GM18499 (cell line): ENCODE measurements around the gene NETO1.

Experiments
- ATAC-seq: cut with Tn5 transposase; IDR thresholded peaks from one replicate; pipeline ENCODE4 v1.9.1; 2021; ENCODE audit warnings: moderate number of reproducible peaks; ENCODE audit not compliant: insufficient read depth, unreplicated experiment

The NETO1 gene, protein sequence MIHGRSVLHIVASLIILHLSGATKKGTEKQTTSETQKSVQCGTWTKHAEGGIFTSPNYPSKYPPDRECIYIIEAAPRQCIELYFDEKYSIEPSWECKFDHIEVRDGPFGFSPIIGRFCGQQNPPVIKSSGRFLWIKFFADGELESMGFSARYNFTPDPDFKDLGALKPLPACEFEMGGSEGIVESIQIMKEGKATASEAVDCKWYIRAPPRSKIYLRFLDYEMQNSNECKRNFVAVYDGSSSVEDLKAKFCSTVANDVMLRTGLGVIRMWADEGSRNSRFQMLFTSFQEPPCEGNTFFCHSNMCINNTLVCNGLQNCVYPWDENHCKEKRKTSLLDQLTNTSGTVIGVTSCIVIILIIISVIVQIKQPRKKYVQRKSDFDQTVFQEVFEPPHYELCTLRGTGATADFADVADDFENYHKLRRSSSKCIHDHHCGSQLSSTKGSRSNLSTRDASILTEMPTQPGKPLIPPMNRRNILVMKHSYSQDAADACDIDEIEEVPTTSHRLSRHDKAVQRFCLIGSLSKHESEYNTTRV

DNA sequence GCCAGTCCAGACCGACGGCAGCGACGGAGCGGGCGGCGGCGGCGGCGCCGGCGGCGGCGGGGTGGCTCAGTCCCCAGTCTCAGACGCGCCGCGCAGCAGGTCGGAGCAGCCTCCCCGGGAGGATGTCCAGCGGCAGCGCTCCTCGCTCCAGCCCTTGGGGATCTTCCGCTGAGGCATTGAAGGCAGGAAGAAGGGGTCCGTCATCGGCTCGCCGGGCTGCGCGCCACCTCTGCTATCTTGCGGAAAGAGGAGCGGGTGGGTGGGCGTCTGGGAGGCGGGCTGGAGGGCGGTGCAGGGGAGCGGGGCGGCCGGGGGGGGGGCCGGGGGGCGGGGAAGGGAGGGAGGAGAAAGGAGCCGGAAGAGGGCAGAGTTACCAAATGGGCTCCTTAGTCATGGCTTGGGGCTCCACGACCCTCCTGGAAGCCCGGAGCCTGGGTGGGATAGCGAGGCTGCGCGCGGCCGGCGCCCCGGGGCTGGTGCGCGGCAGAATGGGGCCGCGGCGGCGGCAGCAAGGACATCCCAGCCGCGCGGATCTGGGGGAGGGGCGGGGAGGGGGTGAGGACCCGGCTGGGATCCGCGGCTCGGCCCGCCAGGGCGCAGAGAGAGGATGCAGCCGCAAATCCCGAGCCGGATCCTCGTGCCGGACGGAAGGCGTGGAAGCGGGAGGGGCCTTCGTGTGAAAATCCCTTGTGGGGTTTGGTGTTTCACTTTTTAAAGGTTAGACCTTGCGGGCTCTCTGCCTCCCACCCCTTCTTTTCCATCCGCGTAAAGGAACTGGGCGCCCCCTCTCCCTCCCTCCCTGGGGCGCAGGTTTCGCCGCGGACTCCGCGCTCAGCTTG lies at the start of gene NETO1:
NETO1 (minus strand) TSS at position 242 of the 839 bp plus-strand sequence. CDS start 696 bp downstream, outside the sequence.
- ATAC-seq, result no peak

DNA sequence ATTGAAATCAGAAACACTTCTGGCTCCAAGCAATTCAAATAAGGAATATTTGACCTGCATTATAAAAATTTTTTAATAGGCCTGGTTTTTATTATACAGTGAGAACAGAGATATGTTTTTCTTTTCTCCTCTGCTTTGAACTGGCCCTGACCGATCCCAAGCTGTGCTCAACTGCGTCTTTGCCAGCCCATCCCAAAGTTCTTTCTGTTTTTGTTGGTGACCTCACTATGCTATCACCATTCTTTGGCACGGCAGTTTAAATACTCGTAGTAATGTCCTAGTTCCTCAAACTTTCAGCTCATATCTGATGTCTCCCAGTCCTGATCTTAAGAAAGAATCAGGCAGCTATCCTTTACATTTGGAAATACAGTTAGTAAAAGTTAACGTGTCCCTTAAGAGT lies 42.3 kb upstream of the NETO1 start:
- ATAC-seq, result no peak

DNA sequence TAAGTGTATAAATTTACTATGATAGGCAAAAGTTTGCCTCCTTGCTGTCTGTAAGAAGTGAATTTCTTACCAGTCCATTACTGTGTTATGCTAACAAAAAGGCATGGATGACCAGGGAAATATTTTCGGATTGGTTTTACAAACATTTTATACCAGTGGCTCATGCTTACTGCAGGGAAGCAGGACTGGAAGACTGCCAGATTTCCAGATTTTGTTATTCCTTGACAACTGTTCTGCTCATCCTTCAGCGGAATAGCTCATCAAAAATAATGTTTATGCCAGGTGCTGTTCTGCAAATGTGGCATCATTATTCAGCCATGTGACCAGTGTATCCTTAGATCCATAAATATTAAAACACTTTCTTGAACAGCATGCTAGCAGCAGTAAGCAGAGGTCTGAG lies 40.4 kb upstream of the NETO1 start:
- ATAC-seq, result no peak

DNA sequence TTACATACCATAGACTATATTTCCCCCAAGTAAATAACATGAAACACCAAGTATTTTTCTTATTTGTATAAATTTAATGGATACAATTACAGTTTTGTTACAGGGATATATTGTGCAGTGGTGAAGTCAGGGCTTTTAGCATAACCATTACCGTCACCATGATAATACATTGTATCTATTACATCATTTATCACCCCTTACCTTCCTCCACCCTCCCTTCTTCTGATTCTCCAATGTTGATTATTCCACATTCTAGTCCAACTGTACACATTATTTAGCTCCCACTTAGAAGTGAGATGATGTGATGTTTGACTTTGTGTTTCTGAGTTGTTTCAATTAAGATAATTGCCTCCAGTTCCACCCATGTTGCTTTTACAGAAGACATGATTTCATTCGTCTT lies 35.2 kb upstream of the NETO1 start:
- ATAC-seq, result no peak

DNA sequence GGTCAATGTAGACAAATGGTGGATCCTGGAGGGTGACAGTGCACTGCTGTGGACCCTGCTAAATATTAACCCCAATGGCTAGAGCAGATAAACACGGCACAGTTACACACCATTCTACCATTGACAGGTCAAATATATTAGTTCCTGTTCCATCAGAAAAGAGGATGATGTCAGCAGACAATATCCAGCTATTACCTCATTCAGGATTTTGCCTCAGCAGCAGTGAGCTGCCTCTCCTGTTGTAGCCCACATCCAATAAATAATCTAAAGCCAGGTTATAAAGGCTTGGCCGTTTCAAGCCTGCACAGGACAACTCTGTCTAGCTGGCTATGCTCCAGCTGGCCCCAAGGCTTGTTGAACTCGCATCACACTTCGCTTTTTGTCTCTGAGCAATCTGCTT lies 31.6 kb upstream of the NETO1 start:
- no peak for ATAC-seq

DNA sequence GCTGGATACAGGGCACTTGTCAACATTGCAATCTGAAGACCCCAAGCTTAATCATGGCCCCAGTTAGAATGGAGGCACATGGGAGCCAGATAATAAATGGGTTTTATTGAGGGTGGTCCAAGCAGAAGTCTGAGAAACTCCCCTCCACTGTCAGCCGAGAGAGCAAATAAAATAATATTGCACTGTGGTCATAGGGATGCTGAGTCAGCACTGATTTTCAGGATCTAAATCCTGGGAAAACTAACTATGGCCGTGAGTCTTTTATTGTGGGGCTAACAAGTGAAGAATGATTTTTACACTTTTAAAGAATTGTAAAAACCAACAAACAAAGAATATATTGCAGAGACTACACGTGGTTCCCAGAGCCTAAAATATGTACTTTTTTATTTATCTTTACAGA lies 31.1 kb upstream of the NETO1 start:
- ATAC-seq, result no peak

DNA sequence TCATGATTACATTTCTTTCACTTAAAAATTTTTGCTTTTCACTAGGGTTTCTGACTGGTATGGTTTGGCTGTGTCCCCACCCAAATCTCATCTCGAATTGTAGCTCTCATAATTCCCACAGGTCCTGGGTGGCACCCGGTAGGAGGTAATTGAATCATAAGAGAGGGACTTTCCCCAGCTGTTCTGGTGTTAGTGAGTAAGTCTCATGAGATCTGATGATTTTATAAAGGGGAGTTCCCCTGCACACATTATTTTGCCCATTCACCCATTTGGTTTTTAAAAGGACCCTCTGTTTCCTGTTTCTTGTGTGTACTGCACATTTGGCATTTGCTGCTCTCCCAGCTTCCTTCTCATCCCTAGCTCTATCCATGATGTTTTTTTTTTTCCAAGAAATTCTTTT lies 27.8 kb upstream of the NETO1 start:
- no peak for ATAC-seq

DNA sequence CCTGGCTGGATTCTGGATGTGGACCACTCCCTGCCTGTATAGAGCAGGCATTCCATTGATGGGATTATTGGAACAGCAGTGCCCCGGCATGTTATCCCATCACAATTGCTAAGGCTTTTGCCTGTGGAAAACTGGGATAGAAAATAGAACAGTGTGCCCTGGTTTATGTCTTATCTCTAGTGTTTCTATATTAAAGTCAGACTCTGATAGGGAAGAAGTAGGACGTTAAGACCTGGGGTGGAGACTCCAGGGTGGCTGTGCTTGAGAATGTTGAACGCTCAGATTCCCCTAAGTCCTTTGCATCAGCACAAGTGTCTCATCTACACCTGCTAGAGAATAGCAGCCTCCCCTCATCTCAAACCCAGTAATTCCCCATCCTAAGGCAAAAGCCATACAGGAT lies 10.8 kb upstream of the NETO1 start:
- ATAC-seq, result no peak

DNA sequence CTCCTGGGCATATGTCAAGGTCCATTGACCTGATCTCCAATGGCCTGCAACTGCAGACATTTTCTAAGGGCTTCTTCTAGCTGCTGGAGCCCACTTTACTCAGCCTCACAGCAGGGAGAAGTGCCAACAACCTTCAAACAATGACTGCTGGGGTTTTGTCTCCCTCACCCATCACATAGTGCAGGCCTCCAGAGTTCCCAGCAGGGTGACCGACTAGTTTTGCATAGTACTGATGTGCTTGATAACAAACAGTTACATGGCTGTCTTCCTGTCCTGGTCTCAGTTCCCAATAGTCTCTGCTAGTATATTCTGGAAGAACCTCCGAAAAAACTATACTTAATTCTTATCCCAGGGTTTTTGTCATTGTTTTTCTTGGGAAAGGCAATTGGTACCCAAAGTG lies 10.4 kb upstream of the NETO1 start:
- ATAC-seq, result no peak

DNA sequence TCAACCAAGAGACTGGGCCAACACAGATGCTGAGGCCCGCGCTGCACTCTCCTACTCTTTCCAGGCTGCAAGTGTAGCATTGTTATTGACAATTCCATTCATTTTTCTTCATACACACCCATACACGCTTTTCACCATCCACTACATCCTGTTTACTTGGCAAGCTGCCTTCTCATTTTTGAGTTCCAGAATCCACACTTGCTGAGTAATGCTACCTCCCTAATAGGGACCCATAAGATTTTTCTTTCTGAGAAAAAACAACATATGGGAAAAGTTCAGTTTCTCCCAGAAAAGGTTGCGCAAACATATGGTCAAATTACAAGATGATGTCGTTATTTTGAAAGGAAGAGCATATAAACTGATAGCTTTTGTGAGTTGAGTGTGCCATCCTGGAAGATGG lies 3.3 kb upstream of the NETO1 start:
- ATAC-seq, result no peak

DNA sequence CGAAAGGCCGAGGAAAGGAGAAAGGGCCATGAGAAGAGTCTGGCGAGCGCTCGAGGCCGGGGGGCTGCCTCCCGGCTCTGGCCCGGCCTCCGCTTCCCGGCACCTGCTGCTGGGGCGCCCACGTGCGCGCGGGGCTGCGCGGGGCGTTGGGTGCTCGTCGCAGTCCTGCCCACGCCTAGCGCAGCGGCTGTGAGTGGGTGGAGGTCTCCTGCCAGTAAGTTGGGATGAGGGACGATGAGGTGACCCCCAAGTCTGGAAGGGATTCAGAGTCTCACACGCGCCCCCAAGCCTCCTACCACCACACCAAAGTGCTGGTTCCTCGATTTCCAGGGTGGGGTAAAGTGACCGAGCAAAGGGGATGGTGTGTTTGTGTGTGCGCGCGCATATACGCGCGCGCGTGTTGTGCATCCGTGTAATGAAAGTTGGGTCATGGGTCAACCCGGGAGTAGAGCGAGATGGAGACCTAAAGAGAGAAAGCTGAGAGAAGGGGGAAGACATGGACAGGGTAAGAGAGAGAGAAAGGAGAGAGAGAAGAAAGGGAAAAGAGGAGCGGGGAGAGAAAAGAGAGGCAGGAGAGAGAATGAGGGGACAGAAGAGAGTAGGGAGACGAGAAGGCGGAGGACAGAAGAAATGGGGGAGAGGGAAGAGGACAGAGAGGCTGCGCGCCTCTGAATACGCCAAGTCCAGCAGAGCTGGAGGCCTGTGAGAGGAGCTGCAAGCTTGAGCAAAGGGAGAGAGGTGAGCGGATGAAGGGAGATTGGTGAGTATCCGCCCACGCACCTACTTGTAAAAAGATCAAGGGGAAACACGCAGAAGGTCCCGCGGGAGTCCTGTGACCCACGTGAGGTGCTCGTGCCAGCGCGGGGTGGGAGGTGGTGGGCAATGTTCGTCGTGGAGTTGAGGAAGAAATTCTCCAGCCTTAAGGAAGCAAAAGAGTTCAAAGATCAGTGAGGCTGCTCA lies 1.7 kb upstream of the NETO1 start:
- ATAC-seq, result no peak

DNA sequence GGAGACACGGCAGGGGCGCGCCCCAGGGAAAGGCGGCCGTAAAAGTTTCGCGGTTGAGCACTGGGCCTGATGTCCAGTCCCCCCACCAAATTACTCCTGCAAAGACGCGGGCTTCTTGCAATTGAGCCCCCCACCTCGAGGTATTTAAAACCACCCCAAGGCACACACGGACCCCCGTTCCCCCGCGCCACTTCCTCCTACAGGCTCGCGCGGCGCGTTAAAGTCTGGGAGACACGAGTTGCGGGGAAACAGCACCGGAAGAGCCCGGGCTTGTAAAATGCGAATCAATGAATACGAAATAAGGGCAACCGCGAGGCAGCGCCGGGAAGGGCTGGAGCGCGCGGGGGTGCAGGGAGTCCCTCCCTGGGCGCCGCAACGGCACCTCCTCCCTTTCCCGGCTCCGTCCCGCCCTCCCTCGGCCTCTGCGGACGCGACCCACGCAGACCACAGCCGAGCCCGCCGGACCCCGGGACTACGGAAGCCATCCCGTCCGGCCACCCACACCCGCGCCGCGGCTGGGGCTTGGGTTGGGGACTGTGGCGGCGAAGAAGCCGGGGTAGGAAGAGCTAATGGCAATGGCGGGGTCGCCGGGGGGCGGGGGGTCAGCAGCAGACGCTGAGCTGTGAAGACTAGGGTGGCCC lies 918 bp upstream of the NETO1 start:
- ATAC-seq, result no peak

DNA sequence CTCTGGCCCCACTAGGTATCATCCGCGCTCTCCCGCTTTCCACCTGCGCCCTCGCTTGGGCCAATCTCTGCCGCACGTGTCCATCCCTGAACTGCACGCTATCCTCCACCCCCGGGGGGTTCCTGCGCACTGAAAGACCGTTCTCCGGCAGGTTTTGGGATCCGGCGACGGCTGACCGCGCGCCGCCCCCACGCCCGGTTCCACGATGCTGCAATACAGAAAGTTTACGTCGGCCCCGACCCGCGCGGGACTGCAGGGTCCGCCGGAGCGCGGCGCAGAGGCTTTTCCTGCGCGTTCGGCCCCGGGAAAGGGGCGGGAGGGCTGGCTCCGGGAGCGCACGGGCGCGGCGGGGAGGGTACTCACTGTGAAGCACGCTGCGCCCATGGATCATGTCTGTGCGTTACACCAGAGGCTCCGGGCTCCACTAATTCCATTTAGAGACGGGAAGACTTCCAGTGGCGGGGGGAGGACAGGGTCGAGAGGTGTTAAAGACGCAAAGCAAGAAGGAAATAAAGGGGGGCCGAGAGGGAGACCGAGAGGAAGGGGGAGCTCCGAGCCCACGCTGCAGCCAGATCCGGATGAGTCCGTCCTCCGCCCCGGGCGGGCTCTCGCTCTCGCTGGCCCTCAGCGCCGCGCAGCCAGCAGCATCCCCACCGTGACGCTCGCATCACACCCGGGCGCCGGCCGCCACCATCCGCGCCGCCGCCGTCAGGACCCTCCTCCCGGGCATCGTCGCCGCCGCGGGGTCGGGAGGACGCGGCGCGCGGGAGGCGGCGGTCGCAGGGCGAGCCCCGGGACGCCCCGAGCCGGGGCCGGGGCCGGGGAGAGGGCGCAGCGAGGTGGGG lies 664 bp downstream of the NETO1 start:
- ATAC-seq, result no peak

DNA sequence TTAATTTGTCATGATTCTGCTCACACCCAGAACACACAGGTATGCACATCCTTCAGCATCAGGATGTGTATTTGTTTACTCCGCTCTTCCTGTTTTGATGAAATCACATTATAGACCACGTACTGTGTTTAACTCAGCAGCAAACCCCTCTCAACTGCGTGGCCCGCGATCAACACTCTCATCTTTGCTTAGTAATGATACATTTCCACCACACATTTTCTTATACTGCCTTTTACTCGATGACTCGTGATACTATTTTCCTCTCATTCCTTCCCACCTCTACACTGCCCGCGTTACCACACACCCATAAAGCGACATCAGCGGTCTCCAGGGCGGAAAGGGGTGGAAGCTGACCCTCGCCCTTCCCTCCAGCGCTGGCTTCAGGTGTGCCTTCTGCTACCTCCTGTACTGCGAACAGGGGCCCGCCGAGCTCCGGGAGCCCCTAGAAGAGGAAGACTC lies 1.3 kb downstream of the NETO1 start:
- no peak for ATAC-seq

DNA sequence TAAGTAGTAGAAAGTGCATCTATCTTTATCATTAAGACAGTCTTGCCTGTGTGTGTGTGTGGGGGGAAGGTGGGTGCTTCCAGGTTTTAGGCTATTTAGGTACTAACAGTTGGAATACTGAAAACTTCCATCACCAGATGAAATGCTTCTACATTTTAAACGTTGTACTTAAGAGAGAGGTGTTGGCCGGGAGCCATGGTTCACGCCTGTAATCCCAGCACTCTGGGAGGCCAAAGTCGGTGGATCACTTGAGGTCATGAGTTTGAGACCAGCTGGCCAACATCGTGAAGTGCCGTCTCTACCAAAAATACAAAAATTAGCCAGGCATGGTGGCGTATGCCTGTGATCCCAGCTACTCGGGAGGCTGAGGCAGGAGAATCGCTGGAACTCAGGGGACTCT lies 4.0 kb downstream of the NETO1 start:
- no peak for ATAC-seq

DNA sequence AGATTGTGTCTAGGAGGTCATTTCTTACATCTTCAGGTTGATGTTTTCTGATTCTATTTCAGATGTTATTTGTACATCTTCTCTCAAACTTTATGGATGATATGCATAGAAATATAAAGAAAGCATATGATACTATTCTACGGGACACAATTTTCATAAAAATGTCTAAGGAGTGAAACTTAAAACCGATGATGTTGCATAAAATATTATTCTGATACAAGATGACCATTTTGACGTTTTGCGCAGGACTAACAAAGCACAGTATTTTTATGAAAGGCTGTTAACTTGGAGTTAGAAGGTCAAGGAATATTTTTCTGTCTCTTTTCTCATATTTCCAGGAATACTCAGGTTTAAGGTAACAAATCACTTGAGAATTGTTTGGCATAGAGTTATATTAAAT lies 8.7 kb downstream of the NETO1 start:
- ATAC-seq, result no peak

DNA sequence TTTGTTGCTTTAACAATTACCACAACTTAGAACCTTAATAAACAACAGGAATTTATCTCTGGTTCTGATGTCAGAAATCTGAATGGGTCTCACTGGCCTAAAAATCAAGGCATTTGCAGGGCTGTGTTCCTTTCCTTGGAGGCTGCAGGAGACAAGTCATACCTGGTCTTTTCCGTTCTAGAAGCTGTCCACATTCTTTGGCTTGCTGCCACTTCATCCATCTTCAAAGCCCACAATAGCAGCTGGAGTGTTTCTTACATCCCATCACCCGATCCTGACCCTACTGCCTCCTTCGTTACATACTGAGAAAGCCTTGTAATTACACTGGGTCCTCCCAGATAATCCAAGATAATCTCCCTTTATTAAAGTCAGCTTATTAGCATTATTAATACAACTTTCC lies 18.1 kb downstream of the NETO1 start:
- ATAC-seq, result no peak

DNA sequence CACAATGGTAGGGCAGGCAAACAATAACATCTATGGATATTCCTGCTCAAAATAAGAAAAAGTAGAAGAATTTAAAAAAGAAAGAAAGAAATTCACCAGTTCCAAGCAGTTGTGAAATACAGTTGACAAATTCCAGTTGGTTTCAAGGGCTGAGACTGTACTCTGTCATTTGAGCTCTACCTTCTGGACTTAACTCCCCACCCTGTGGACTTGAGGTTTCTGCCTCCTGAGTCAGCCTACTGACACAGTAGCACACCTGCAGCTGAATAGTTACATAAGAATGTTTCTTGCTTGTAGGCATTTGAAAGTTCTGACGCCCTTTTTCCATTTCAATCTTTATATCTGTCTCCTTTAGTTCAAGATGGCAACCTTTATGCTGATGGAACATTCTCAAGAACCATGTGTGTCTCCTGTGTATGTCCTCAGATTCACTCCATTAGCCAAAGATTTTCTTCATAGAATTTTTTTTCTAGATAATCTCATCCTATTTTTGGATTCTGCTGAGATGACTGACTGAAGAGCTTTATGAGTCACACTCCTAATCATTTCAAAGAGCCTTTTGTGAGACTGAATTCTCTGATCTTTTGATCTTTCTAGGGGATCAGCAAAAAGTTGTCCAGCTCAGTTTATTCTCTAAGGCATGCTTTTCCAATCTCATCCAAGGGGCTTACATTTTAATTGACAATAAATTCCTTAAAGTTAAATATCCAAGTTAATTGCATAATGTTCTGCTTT lies 19.1 kb downstream of the NETO1 start:
- no peak for ATAC-seq
